Nephron (organoid): ENCODE results near the gene ZCWPW1.
A peak's percentile ranks its signal among the peaks of the same experiment; 100 is the strongest.

Source experiments
- H3K27ac Mint-ChIP-seq, 3 experiments: 2 replicates each; pipeline ENCODE4 v1.8.0; 2020; ENCODE audit warnings: mixed read lengths in 3 of 3, mild to moderate bottlenecking in 2 of 3, moderate library complexity in 1 of 3
- H3K27me3 Mint-ChIP-seq: 2 replicates; pipeline ENCODE4 v1.8.0; 2021; ENCODE audit warnings: low read depth, mild to moderate bottlenecking, moderate library complexity, mixed read lengths
- H3K36me3 Mint-ChIP-seq: 2 replicates; pipeline ENCODE4 v1.8.0; 2020; ENCODE audit warnings: low read depth, mixed read lengths
- H3K4me1 Mint-ChIP-seq: 2 replicates; pipeline ENCODE4 v1.8.0; 2020; ENCODE audit warnings: mixed read lengths
- H3K4me3 Mint-ChIP-seq, 3 experiments: 2 replicates each; pipeline ENCODE4 v1.8.0; 2020; ENCODE audit warnings: mild to moderate bottlenecking in 3 of 3, mixed read lengths in 3 of 3, moderate library complexity in 2 of 3
- H3K9me3 Mint-ChIP-seq: 2 replicates; pipeline ENCODE4 v1.8.0; 2020; ENCODE audit warnings: mixed read lengths
- CTCF ChIP-seq, 3 experiments: fragments of 200-600 bp; sonication (generic); IDR thresholded peaks; one replicate each; pipeline ENCODE4 v1.5.0; 2021; ENCODE audit warnings: antibody characterized with exemption in 3 of 3; ENCODE audit not compliant: unreplicated experiment in 3 of 3

Gene ZCWPW1

GRCh38 chr7:100431286-100431735, 2.8 kb upstream of the ZCWPW1 start:
- Mint-ChIP-seq H3K27me3 (no peaks in the 10 kb centered on the region), H3K4me1 (peaks cover 43% of the 10 kb centered on the region), H3K9me3 (no peaks in the 10 kb centered on the region), H3K36me3 (peaks cover 39% of the 10 kb centered on the region), H3K27ac (peak overlapping the region; percentile 84 to 90 (median 85)), H3K4me3 (peak overlapping the region; percentile 86 to 95 (median 91))
- no peak for TF ChIP-seq CTCF (IDR thresholded peaks at IDR 0.05; ENCODE audit: unreplicated experiment in 3 of 3)

GRCh38 chr7:100430493-100431285, 2.2 kb upstream of the ZCWPW1 start:
- Mint-ChIP-seq H3K36me3 (peaks cover 38% of the 10 kb centered on the region), H3K9me3 (no peaks in the 10 kb centered on the region), H3K27me3 (no peaks in the 10 kb centered on the region), H3K27ac (peak overlapping the region; percentile 81 to 98 (median 97)), H3K4me3 (peak overlapping the region; percentile 86 to 95 (median 91)), H3K4me1 (peaks cover 42% of the 10 kb centered on the region)
- no peak for TF ChIP-seq CTCF (IDR thresholded peaks at IDR 0.05; ENCODE audit: unreplicated experiment in 3 of 3)

GRCh38 chr7:100429637-100430492, 1.4 kb upstream of the ZCWPW1 start, which contains the start of gene MEPCE:
Gene MEPCE, plus strand, starts transcription at chr7:100429831. Its CDS starts 188 bp downstream, at chr7:100430019.
- peak within 1 kb of the TSS; percentile 94 to 95 (median 95) for H3K4me3 Mint-ChIP-seq
- H3K4me1 Mint-ChIP-seq, result peaks cover 37% of the 10 kb centered on the region
- H3K27me3 Mint-ChIP-seq, result no peaks in the 10 kb centered on the region
- peak within 1 kb of the TSS; percentile 98 to 100 (median 99) for H3K27ac Mint-ChIP-seq
- peaks cover 38% of the 10 kb centered on the region for H3K36me3 Mint-ChIP-seq
- H3K9me3 Mint-ChIP-seq, result no peaks in the 10 kb centered on the region
- TF ChIP-seq CTCF (IDR thresholded peaks at IDR 0.05; ENCODE audit: unreplicated experiment in 3 of 3), result no peak

GRCh38 chr7:100428967-100429636, 599 bp upstream of the ZCWPW1 start:
- no peak for TF ChIP-seq CTCF (IDR thresholded peaks at IDR 0.05; ENCODE audit: unreplicated experiment in 3 of 3)
- no peaks in the 10 kb centered on the region for H3K27me3 Mint-ChIP-seq
- peak overlapping the region; percentile 98 to 100 (median 99) for H3K27ac Mint-ChIP-seq
- peak overlapping the region; percentile 91 to 95 (median 94) for H3K4me3 Mint-ChIP-seq
- H3K36me3 Mint-ChIP-seq, result peaks cover 30% of the 10 kb centered on the region
- H3K4me1 Mint-ChIP-seq, result peaks cover 31% of the 10 kb centered on the region
- no peaks in the 10 kb centered on the region for H3K9me3 Mint-ChIP-seq

- Mint-ChIP-seq H3K36me3 (peaks cover 17% of the 10 kb centered on the region), H3K9me3 (no peaks in the 10 kb centered on the region), H3K27ac (peak overlapping the region; percentile 98 to 100 (median 99)), H3K4me3 (peak overlapping the region; percentile 91 to 95 (median 94)), H3K4me1 (peaks cover 21% of the 10 kb centered on the region), H3K27me3 (no peaks in the 10 kb centered on the region)
- no peak for TF ChIP-seq CTCF (IDR thresholded peaks at IDR 0.05; ENCODE audit: unreplicated experiment in 3 of 3)
Measured at GRCh38 chr7:100427762-100428198, 723 bp downstream of the ZCWPW1 start.
